SH-SY5Y (cell line): Measurements from ENCODE around the gene SLC9A9.

Source experiments
- GATA2 ChIP-seq: IDR thresholded peaks from 2 replicates; pipeline ENCODE4 v1.6.1; 2011; ENCODE audit warnings: mild to moderate bottlenecking, low read depth, low read length
- GATA3 ChIP-seq: IDR thresholded peaks from 2 replicates; pipeline ENCODE4 v1.6.1; 2011; ENCODE audit warnings: low read depth, mild to moderate bottlenecking, low read length, moderate library complexity

SLC9A9 gene

GRCh38 chr3:143718463-143718862, 129.8 kb downstream of the SLC9A9 start:
- TF ChIP-seq GATA3, result no peak
- TF ChIP-seq GATA2, result no peak

GRCh38 chr3:143716731-143717130, 131.5 kb downstream of the SLC9A9 start:
- TF ChIP-seq GATA2, result no peak
- no peak for TF ChIP-seq GATA3

- TF ChIP-seq GATA2 (no peak), GATA3 (no peak)
Measured at GRCh38 chr3:143712522-143712921, 135.7 kb downstream of the SLC9A9 start.

- TF ChIP-seq GATA3, result no peak
- no peak for TF ChIP-seq GATA2
Measured at GRCh38 chr3:143707848-143708247, 140.4 kb downstream of the SLC9A9 start.

GRCh38 chr3:143700431-143700975, 147.8 kb downstream of the SLC9A9 start:
- TF ChIP-seq GATA2, result no peak

GRCh38 chr3:143699424-143699823, 148.8 kb downstream of the SLC9A9 start:
- TF ChIP-seq GATA2 (no peak), GATA3 (no peak)

GRCh38 chr3:143698682-143699303, 149.5 kb downstream of the SLC9A9 start:
- no peak for TF ChIP-seq GATA2
- no peak for TF ChIP-seq GATA3

- TF ChIP-seq GATA2, result no peak
- TF ChIP-seq GATA3, result no peak
Measured at GRCh38 chr3:143697975-143698374, 150.3 kb downstream of the SLC9A9 start.

- TF ChIP-seq GATA2, result no peak
Measured at GRCh38 chr3:143693506-143693905, 154.8 kb downstream of the SLC9A9 start.

GRCh38 chr3:143686638-143687197, 161.6 kb downstream of the SLC9A9 start:
- TF ChIP-seq GATA3 (no peak), GATA2 (no peak)

GRCh38 chr3:143685491-143685890, 162.8 kb downstream of the SLC9A9 start:
- TF ChIP-seq GATA2 (no peak), GATA3 (no peak)

- no peak for TF ChIP-seq GATA3
- TF ChIP-seq GATA2, result no peak
Measured at GRCh38 chr3:143677430-143677829, 170.8 kb downstream of the SLC9A9 start.

- TF ChIP-seq GATA2, result no peak
- TF ChIP-seq GATA3, result no peak
Measured at GRCh38 chr3:143676747-143677146, 171.5 kb downstream of the SLC9A9 start.

GRCh38 chr3:143676021-143676420, 172.2 kb downstream of the SLC9A9 start:
- TF ChIP-seq GATA3 (no peak), GATA2 (no peak)

GRCh38 chr3:143674100-143674968, 173.9 kb downstream of the SLC9A9 start:
- TF ChIP-seq GATA3 (no peak), GATA2 (no peak)
